DOHH2 (cell line): ENCODE data around the gene SLC25A14.
A peak's percentile ranks its signal among the peaks of the same experiment; 100 is the strongest.

ENCODE experiments used
- CTCF ChIP-seq: fragments of 200-600 bp; sonication (generic); IDR thresholded peaks from one replicate; pipeline ENCODE4 v1.5.1; 2014; ENCODE audit warnings: antibody characterized with exemption, mild to moderate bottlenecking, low read depth, low read length; ENCODE audit not compliant: poor library complexity, severe bottlenecking
- EZH2phosphoT487 ChIP-seq: fragments of 200-600 bp; sonication (generic); IDR thresholded peaks from 2 replicates; pipeline ENCODE4 v1.6.1; 2017; ENCODE audit warnings: borderline replicate concordance, mild to moderate bottlenecking, antibody characterized with exemption, low read length, moderate library complexity, mixed read lengths

GRCh38 chrX:130330706-130331105 is 9.0 kb upstream of the SLC25A14 start:
- peak; percentile 69 for TF ChIP-seq CTCF
- no peak for TF ChIP-seq EZH2phosphoT487
